ENCODE results near the gene SEMA5A. TPM values are rescaled to one million over a fixed set of nuclear protein-coding genes. Genes with fewer than 3 reads are reported as not detected.

Gene SEMA5A
- total and polyA plus RNA-seq, 2 donors, result 1.2 to 2.5 TPM

DNA sequence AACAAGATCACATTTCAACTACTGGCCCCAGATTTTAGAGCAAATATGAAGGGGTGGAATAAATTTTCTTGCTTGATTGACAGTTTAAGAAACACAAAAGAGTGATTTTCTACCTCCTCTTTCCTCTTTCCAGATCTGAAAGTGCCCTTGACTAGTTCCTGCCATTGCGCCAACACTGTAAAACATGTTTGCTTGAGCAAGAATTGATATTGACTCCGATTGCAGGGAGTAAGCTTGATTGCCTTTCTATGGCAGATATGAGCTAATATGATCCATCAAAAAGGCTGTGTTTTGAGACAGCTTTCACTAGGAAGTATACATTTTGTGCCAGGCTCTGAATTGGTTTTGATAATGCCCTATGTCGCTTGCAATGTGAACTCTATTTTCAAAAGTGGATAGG, 508.8 kb downstream of the SEMA5A start:
- H3K4me1 ChIP-seq (ENCODE audit: control insufficient read depth in 2 of 2, insufficient read depth in 2 of 2, low read length in 2 of 2), result no peaks in the 10 kb centered on the region
- 98% methylated on average over 3 of the region's 3 CpGs for WGBS
- H3K27me3 ChIP-seq (ENCODE audit: control insufficient read depth in 2 of 2, insufficient read depth in 1 of 2, low read length in 1 of 2), result no peaks in the 10 kb centered on the region
- no peak for DNase-seq (ENCODE audit: low read depth in 6 of 9, low spot score in 9 of 9)
- no peak overlapping the region for H3K27ac ChIP-seq (ENCODE audit: low read depth in 1 of 2, low read length in 1 of 2)
- H3K36me3 ChIP-seq (ENCODE audit: control insufficient read depth in 2 of 2, insufficient read depth in 2 of 2, low read length in 1 of 2), result no peaks in the 10 kb centered on the region
- no peak overlapping the region for H3K4me3 ChIP-seq (ENCODE audit: low read length in 2 of 2)
- no peaks in the 10 kb centered on the region for H3K9me3 ChIP-seq (ENCODE audit: control insufficient read depth in 2 of 2, insufficient read depth in 1 of 2, low read length in 1 of 2)

DNA sequence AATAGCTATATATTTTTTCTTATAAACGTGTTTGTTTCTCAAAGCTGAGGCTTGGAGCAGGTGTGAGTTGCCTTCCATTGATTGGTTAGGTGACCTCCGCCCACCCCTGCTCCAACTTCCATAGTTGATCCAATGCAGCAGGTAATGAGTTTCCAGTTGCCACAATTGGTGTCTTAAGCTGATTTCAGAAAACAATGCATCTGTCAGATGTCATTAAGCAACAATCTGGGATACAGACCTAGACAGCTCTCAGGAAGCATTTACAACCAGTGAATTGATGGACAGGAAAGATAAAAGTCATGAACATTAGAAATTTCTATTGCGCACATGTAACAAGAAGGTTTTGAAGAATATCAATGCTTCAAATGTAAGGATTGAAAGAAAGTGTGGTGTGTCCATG, 510.5 kb downstream of the SEMA5A start:
- Histone ChIP-seq H3K36me3 (ENCODE audit: control insufficient read depth in 2 of 2, insufficient read depth in 2 of 2, low read length in 1 of 2) (no peaks in the 10 kb centered on the region), H3K4me3 (ENCODE audit: low read length in 2 of 2) (no peak overlapping the region), H3K4me1 (ENCODE audit: control insufficient read depth in 2 of 2, insufficient read depth in 2 of 2, low read length in 2 of 2) (no peaks in the 10 kb centered on the region), H3K9me3 (ENCODE audit: control insufficient read depth in 2 of 2, insufficient read depth in 1 of 2, low read length in 1 of 2) (no peaks in the 10 kb centered on the region), H3K27me3 (ENCODE audit: control insufficient read depth in 2 of 2, insufficient read depth in 1 of 2, low read length in 1 of 2) (no peaks in the 10 kb centered on the region), H3K27ac (ENCODE audit: low read depth in 1 of 2, low read length in 1 of 2) (no peak overlapping the region)
- WGBS, result 87% methylated on average over 3 of the region's 3 CpGs
- no peak for DNase-seq (ENCODE audit: low read depth in 6 of 9, low spot score in 9 of 9)

DNA sequence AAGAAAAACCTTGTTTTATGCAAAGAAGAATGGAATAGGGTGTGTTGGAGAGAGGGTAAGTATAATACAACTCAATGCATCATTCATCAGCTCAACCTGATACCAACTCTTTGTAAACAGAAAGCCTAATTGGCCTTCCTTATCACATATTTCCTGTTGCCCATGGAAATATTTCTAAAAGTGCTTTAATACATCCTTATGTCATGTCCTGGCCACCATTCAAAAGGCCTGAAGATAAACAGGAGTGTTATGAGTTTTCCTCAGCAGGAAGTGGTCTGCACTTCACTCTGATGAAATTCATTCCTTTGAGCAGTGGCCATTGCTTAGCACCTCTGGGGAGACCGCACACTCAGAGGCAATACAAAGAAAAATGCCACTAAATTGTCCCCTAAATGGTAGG, 511.2 kb downstream of the SEMA5A start:
- Histone ChIP-seq H3K4me3 (ENCODE audit: low read length in 2 of 2) (no peak overlapping the region), H3K27ac (ENCODE audit: low read depth in 1 of 2, low read length in 1 of 2) (no peak overlapping the region), H3K9me3 (ENCODE audit: control insufficient read depth in 2 of 2, insufficient read depth in 1 of 2, low read length in 1 of 2) (no peaks in the 10 kb centered on the region), H3K4me1 (ENCODE audit: control insufficient read depth in 2 of 2, insufficient read depth in 2 of 2, low read length in 2 of 2) (no peaks in the 10 kb centered on the region), H3K27me3 (ENCODE audit: control insufficient read depth in 2 of 2, insufficient read depth in 1 of 2, low read length in 1 of 2) (no peaks in the 10 kb centered on the region), H3K36me3 (ENCODE audit: control insufficient read depth in 2 of 2, insufficient read depth in 2 of 2, low read length in 1 of 2) (no peaks in the 10 kb centered on the region)
- 91% methylated on average over 1 of the region's 1 CpG for WGBS
- DNase-seq (ENCODE audit: low read depth in 6 of 9, low spot score in 9 of 9), result no peak

DNA sequence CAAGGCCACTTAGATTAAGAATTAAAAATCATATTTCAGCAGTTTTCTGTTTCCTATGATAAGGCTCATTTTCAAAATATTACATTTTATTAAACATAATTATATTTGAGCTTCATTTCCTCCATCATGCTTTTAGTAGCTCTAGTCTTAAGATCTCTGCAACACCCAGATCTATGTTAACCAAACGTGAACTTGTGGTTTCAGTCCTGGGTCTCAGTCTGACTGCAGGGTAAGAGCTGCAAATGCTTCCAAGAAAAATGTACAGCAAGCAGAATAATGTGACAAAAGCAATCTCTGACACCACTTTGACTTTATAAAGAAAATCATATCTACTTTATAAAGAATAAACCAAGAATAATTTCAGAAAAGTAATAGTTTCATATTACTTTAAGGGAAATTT, 512.4 kb downstream of the SEMA5A start:
- H3K27me3 ChIP-seq (ENCODE audit: control insufficient read depth in 2 of 2, insufficient read depth in 1 of 2, low read length in 1 of 2), result no peaks in the 10 kb centered on the region
- DNase-seq (ENCODE audit: low read depth in 6 of 9, low spot score in 9 of 9), result no peak
- no peak overlapping the region for H3K4me3 ChIP-seq (ENCODE audit: low read length in 2 of 2)
- no peaks in the 10 kb centered on the region for H3K4me1 ChIP-seq (ENCODE audit: control insufficient read depth in 2 of 2, insufficient read depth in 2 of 2, low read length in 2 of 2)
- 16% methylated on average over 1 of the region's 1 CpG for WGBS
- H3K36me3 ChIP-seq (ENCODE audit: control insufficient read depth in 2 of 2, insufficient read depth in 2 of 2, low read length in 1 of 2), result no peaks in the 10 kb centered on the region
- no peaks in the 10 kb centered on the region for H3K9me3 ChIP-seq (ENCODE audit: control insufficient read depth in 2 of 2, insufficient read depth in 1 of 2, low read length in 1 of 2)
- H3K27ac ChIP-seq (ENCODE audit: low read depth in 1 of 2, low read length in 1 of 2), result no peak overlapping the region

GRCh38 chr5:9025942-9026341, 519.9 kb downstream of the SEMA5A start:
- no peak overlapping the region for H3K4me3 ChIP-seq (ENCODE audit: low read length in 2 of 2)
- H3K9me3 ChIP-seq (ENCODE audit: control insufficient read depth in 2 of 2, insufficient read depth in 1 of 2, low read length in 1 of 2), result peaks cover 0 to 14% of the 10 kb centered on the region in 2 donors
- no peaks in the 10 kb centered on the region for H3K27me3 ChIP-seq (ENCODE audit: control insufficient read depth in 2 of 2, insufficient read depth in 1 of 2, low read length in 1 of 2)
- DNase-seq (ENCODE audit: low read depth in 6 of 9, low spot score in 9 of 9), result no peak
- no peaks in the 10 kb centered on the region for H3K4me1 ChIP-seq (ENCODE audit: control insufficient read depth in 2 of 2, insufficient read depth in 2 of 2, low read length in 2 of 2)
- H3K36me3 ChIP-seq (ENCODE audit: control insufficient read depth in 2 of 2, insufficient read depth in 2 of 2, low read length in 1 of 2), result no peaks in the 10 kb centered on the region
- no peak overlapping the region for H3K27ac ChIP-seq (ENCODE audit: low read depth in 1 of 2, low read length in 1 of 2)

GRCh38 chr5:9020996-9021395, 524.9 kb downstream of the SEMA5A start:
- Histone ChIP-seq H3K4me3 (ENCODE audit: low read length in 2 of 2) (no peak overlapping the region), H3K27ac (ENCODE audit: low read depth in 1 of 2, low read length in 1 of 2) (no peak overlapping the region), H3K36me3 (ENCODE audit: control insufficient read depth in 2 of 2, insufficient read depth in 2 of 2, low read length in 1 of 2) (no peaks in the 10 kb centered on the region), H3K4me1 (ENCODE audit: control insufficient read depth in 2 of 2, insufficient read depth in 2 of 2, low read length in 2 of 2) (no peaks in the 10 kb centered on the region), H3K27me3 (ENCODE audit: control insufficient read depth in 2 of 2, insufficient read depth in 1 of 2, low read length in 1 of 2) (no peaks in the 10 kb centered on the region), H3K9me3 (ENCODE audit: control insufficient read depth in 2 of 2, insufficient read depth in 1 of 2, low read length in 1 of 2) (peaks cover 0 to 6% of the 10 kb centered on the region in 2 donors)
- 87% methylated on average over 1 of the region's 1 CpG for WGBS
- no peak for DNase-seq (ENCODE audit: low read depth in 6 of 9, low spot score in 9 of 9)

- Histone ChIP-seq H3K27me3 (ENCODE audit: control insufficient read depth in 2 of 2, insufficient read depth in 1 of 2, low read length in 1 of 2) (no peaks in the 10 kb centered on the region), H3K27ac (ENCODE audit: low read depth in 1 of 2, low read length in 1 of 2) (no peak overlapping the region), H3K4me1 (ENCODE audit: control insufficient read depth in 2 of 2, insufficient read depth in 2 of 2, low read length in 2 of 2) (no peaks in the 10 kb centered on the region), H3K9me3 (ENCODE audit: control insufficient read depth in 2 of 2, insufficient read depth in 1 of 2, low read length in 1 of 2) (no peaks in the 10 kb centered on the region), H3K36me3 (ENCODE audit: control insufficient read depth in 2 of 2, insufficient read depth in 2 of 2, low read length in 1 of 2) (no peaks in the 10 kb centered on the region), H3K4me3 (ENCODE audit: low read length in 2 of 2) (no peak overlapping the region)
- WGBS, result 13% methylated on average over 2 of the region's 2 CpGs
- DNase-seq (ENCODE audit: low read depth in 6 of 9, low spot score in 9 of 9), result no peak
Observed at GRCh38 chr5:9015937-9016270, 530.0 kb downstream of the SEMA5A start.

DNA sequence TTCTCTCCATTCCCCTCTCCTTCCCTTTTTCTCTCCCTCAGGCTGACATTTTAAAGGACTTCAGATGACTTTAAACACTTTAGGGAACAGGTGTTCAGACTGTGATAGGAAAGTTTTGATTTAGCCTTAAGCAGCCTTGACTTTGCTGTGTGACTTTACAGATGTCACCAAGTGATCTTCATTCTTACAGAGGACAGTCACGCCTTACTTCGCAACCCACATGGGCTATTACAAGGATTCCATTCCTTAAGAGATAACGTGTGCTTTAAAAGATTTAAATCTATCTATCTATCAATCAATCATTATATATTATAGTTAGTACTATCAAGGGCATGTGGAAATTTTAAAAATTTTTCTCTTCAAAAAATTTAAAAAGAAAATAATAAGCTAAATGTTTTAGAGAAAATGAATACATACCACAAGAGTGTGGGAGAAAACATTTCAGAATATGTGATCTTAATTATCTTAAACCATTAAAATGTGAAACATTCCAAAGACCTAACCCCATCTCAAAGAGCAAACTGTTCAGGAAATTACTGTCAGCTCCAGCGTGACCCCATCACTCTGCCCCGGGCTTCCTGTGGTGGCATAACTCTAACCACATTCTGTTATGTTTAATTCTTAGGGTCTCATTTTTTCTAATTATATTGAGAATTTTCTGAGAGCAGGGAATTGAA, 530.5 kb downstream of the SEMA5A start:
- Histone ChIP-seq H3K4me3 (ENCODE audit: low read length in 2 of 2) (no peak overlapping the region), H3K27ac (ENCODE audit: low read depth in 1 of 2, low read length in 1 of 2) (no peak overlapping the region), H3K4me1 (ENCODE audit: control insufficient read depth in 2 of 2, insufficient read depth in 2 of 2, low read length in 2 of 2) (no peaks in the 10 kb centered on the region), H3K27me3 (ENCODE audit: control insufficient read depth in 2 of 2, insufficient read depth in 1 of 2, low read length in 1 of 2) (no peaks in the 10 kb centered on the region), H3K36me3 (ENCODE audit: control insufficient read depth in 2 of 2, insufficient read depth in 2 of 2, low read length in 1 of 2) (no peaks in the 10 kb centered on the region), H3K9me3 (ENCODE audit: control insufficient read depth in 2 of 2, insufficient read depth in 1 of 2, low read length in 1 of 2) (no peaks in the 10 kb centered on the region)
- DNase-seq (ENCODE audit: low read depth in 6 of 9, low spot score in 9 of 9), result no peak
- 29% methylated on average over 5 of the region's 5 CpGs for WGBS

GRCh38 chr5:9013147-9013546, 532.7 kb downstream of the SEMA5A start:
- Histone ChIP-seq H3K9me3 (ENCODE audit: control insufficient read depth in 2 of 2, insufficient read depth in 1 of 2, low read length in 1 of 2) (no peaks in the 10 kb centered on the region), H3K27ac (ENCODE audit: low read depth in 1 of 2, low read length in 1 of 2) (no peak overlapping the region), H3K4me1 (ENCODE audit: control insufficient read depth in 2 of 2, insufficient read depth in 2 of 2, low read length in 2 of 2) (no peaks in the 10 kb centered on the region), H3K4me3 (ENCODE audit: low read length in 2 of 2) (no peak overlapping the region), H3K36me3 (ENCODE audit: control insufficient read depth in 2 of 2, insufficient read depth in 2 of 2, low read length in 1 of 2) (no peaks in the 10 kb centered on the region), H3K27me3 (ENCODE audit: control insufficient read depth in 2 of 2, insufficient read depth in 1 of 2, low read length in 1 of 2) (no peaks in the 10 kb centered on the region)
- DNase-seq (ENCODE audit: low read depth in 6 of 9, low spot score in 9 of 9), result no peak
- 93% methylated on average over 6 of the region's 6 CpGs for WGBS

Measured in thymus (tissue), 11 donors.